ENCODE measurements around the gene EPHA10.

DNA sequence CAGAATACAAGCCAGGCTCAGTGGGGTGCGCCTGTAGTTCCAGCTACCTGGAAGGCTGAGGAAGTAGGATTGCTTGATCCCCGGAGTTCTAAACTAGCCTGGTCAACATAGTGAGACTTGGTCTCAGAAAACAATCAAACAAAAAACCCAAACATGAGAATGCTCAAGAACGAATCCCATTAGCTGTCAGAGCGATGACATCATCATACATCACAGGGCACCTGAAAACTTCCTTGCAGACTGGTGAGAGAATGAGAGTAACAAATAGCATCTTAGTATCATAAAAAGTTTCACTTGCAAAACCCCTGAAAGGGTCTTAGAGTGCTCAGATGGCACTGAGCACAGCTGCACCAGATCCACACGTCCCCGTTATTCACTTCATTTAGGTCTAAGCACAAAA is 93.7 kb downstream of the EPHA10 start:
- TF ChIP-seq, protein P1, sequence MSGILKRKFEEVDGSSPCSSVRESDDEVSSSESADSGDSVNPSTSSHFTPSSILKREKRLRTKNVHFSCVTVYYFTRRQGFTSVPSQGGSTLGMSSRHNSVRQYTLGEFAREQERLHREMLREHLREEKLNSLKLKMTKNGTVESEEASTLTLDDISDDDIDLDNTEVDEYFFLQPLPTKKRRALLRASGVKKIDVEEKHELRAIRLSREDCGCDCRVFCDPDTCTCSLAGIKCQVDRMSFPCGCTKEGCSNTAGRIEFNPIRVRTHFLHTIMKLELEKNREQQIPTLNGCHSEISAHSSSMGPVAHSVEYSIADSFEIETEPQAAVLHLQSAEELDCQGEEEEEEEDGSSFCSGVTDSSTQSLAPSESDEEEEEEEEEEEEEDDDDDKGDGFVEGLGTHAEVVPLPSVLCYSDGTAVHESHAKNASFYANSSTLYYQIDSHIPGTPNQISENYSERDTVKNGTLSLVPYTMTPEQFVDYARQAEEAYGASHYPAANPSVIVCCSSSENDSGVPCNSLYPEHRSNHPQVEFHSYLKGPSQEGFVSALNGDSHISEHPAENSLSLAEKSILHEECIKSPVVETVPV (CRISPR knock-in tag; IDR thresholded peaks at IDR 0.05) = no peak
- TF ChIP-seq, protein P2, sequence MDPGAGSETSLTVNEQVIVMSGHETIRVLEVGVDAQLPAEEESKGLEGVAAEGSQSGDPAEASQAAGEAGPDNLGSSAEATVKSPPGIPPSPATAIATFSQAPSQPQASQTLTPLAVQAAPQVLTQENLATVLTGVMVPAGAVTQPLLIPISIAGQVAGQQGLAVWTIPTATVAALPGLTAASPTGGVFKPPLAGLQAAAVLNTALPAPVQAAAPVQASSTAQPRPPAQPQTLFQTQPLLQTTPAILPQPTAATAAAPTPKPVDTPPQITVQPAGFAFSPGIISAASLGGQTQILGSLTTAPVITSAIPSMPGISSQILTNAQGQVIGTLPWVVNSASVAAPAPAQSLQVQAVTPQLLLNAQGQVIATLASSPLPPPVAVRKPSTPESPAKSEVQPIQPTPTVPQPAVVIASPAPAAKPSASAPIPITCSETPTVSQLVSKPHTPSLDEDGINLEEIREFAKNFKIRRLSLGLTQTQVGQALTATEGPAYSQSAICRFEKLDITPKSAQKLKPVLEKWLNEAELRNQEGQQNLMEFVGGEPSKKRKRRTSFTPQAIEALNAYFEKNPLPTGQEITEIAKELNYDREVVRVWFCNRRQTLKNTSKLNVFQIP (CRISPR knock-in tag; IDR thresholded peaks at IDR 0.05; ENCODE audit: borderline replicate concordance, low read depth) = no peak
